Measurements from ENCODE around the gene VPS33B.

VPS33B gene

DNA sequence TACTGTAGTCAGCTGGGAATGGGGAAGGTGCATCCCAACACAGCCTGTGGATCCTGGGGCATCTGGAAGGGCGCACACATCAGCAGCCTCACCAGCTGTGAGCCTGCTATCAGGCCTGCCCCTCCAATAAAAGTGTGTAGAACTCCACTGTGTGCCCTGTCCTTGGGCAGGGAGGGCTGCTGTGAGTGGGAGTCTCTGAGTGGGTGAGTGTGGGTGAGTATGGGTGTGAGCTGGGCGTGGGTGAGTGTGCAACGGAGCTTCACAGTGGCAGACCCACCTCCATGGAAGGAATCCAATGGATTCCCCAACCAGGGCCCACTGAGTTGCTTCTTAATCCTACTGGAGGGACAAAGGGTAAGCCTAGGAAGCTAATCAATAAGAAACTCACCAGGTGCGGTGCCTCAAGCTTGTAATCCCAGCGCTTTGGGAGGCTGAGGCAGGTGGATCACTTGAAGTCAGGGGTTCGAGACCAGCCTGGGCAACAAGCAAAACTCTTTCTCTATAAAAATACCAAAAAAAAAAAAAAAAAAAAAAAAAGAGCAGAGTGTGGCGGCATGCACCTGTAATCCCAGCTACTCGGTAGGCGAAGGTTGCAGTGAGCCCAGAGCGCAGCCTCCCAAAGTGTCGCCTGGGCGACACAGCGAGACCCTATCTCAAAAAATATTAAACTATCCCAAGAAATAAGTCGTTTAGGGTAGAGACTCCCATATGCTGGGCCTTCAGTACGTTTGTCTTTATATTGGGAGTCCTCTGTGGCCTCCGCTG is 68.3 kb downstream of the VPS33B start:
- no peak for DNase-seq (ENCODE audit: low read depth in 2 of 2, low spot score in 1 of 2)

DNA sequence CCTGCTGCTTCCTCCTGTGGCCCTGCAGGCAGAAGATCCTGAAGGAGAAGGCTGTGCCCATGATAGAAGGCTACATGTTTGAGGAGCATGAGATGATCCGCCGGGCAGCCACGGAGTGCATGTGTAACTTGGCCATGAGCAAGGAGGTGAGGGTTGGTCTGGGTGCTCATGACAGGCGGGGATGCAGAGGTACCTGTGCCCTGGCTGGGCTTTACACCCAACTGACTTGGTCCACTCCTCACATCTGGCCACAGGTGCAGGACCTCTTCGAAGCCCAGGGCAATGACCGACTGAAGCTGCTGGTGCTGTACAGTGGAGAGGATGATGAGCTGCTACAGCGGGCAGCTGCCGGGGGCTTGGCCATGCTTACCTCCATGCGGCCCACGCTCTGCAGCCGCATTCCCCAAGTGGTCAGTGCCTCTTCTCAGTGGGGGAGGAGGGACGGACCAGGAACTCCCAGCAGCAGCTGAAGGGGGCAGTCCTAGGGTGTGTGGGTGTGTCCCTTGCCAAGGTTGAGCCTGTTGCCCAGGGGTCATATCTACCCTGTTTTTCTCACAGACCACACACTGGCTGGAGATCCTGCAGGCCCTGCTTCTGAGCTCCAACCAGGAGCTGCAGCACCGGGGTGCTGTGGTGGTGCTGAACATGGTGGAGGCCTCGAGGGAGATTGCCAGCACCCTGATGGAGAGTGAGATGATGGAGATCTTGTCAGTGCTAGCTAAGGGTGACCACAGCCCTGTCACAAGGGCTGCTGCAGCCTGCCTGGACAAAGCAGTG is 69.3 kb downstream of the VPS33B start:
- no peak for DNase-seq (ENCODE audit: low read depth in 2 of 2, low spot score in 1 of 2)

DNA sequence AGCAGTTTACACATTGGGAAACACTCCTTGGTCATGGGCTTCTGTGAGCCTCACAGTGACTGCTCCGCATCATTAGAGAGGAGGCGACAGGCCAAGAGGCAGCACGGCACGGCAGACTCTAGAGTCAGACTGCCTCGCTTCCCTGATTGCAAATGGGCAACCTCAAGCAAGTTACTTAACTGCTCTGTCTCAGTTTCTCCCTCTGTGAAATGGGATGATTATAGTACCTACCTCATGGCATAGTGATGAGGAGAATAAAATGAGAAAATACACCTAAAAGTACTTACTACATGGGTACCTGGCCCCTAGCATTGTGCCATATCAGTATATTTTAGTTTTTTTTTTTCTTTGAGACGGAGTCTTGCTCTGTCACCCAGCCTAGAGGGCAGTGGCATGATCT is 71.7 kb downstream of the VPS33B start:
- no peak for DNase-seq (ENCODE audit: low read depth in 2 of 2, low spot score in 1 of 2)

DNA sequence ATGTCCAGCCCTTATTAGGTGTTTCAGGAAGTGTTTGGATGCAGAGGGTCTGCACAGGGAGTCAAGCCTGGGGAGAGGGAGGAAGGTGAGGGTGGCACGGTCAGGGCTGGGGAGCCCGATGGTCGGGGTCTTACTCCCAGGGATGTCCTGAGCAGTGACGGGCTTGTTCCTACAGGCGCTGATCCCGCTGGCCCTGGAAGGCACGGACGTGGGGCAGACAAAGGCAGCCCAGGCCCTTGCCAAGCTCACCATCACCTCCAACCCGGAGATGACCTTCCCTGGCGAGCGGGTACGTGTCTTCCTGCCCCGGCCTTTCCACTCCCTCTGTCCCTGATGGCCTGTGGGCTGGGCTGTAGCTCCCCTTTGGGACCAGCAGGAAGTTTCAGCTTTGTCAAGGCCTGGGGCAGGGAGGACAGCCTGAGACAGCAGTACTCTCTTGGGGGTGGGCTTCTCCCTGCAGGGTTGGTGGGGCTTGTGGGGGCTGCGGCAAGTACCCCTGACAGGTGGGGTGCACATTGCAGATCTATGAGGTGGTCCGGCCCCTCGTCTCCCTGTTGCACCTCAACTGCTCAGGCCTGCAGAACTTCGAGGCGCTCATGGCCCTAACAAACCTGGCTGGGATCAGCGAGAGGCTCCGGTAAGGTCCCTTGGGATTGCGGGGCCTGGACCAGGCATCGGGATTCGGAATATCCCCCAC is 72.3 kb downstream of the VPS33B start:
- no peak for DNase-seq (ENCODE audit: low read depth in 2 of 2, low spot score in 1 of 2)
